ENCODE results near the gene PCDH9. TPM values are rescaled to one million over a fixed set of nuclear protein-coding genes. Genes with fewer than 3 reads are reported as not detected.
A peak's percentile ranks its signal among the peaks of the same experiment; 100 is the strongest.

PCDH9 gene
- total and polyA plus RNA-seq, 2 of the 4 experiments (the other 2 are of a cell fraction): 2.2 to 10.2 TPM

GRCh38 chr13:66532845-66533244, 697.3 kb downstream of the PCDH9 start:
- ChIA-PET CTCF (interaction anchor here (0.7 to 1.0 kb wide), 2 partner anchors 9 to 549 kb away, joined by 3 to 4 read pairs; no protein-coding TSS in a partner anchor), POLR2A (ENCODE audit: unreplicated experiment) (no interaction called here)
- Histone ChIP-seq H4K20me1 (ENCODE audit: insufficient read depth, low read length) (no peaks in the 10 kb centered on the region), H3K4me1 (ENCODE audit: control insufficient read depth, insufficient read depth, low read length) (peaks cover 8% of the 10 kb centered on the region; the same call in 1 of the 2 replicates), H3K27ac (ENCODE audit: insufficient read depth, low read length) (peak overlapping the region; percentile 42; the same call in 1 of the 2 replicates), H3K4me2 (ENCODE audit: low read depth, low read length) (no peak overlapping the region), H3K23ac (ENCODE audit: low read depth, low read length) (no peak overlapping the region; the same call in 1 of the 2 replicates), H2BK20ac (ENCODE audit: low read depth, low read length) (peak overlapping the region; percentile 92), H2AFZ (replicated peaks; ENCODE audit: low read length, poor library complexity) (peak overlapping the region; percentile 71), H3K36me3 (ENCODE audit: control insufficient read depth, insufficient read depth, low read length) (no peaks in the 10 kb centered on the region), H3K79me1 (ENCODE audit: low read depth in 1 of 2, low read length in 2 of 2) (no peaks in the 10 kb centered on the region), H3K9me3 (ENCODE audit: control insufficient read depth, insufficient read depth, low read length) (peaks cover 2% of the 10 kb centered on the region; the same call in 1 of the 2 replicates), H3K4me3 (ENCODE audit: insufficient read depth, low read depth, low read length) (no peak overlapping the region), H4K91ac (ENCODE audit: insufficient read depth, low read depth, low read length) (peak overlapping the region; percentile 84), H3K56ac (ENCODE audit: extremely low read depth, insufficient read depth, low read length) (no peak overlapping the region; the same call in 1 of the 2 replicates), H4K5ac (ENCODE audit: low read depth, low read length) (peak overlapping the region; percentile 88; the same call in 1 of the 2 replicates), H3K9me1 (ENCODE audit: insufficient read depth, low read length) (no peaks in the 10 kb centered on the region), H2BK120ac (ENCODE audit: low read depth, low read length) (peak overlapping the region; percentile 87), H3K9ac (ENCODE audit: low read depth, low read length) (no peak overlapping the region), H3K14ac (replicated peaks; ENCODE audit: low read depth, low read length) (peak overlapping the region; percentile 73; the same call in 1 of the 2 replicates), H4K8ac (ENCODE audit: low read depth in 2 of 2, low read length in 2 of 2) (peak overlapping the region; percentile 79 to 80; a peak in 3 of 4 replicates), H3K18ac (ENCODE audit: low read depth, low read length) (peak overlapping the region; percentile 92), H2BK5ac (ENCODE audit: low read depth, low read length, poor library complexity, severe bottlenecking) (peak overlapping the region; percentile 90), H2AK9ac (replicated peaks; ENCODE audit: low read depth, low read length, poor library complexity) (no peak overlapping the region), H2AK5ac (ENCODE audit: low read depth, low read length) (peak overlapping the region; percentile 74; the same call in 1 of the 2 replicates), H2BK15ac (ENCODE audit: low read depth, low read length) (peak overlapping the region; percentile 96; the same call in 2 of the 3 replicates), H3K27me3 (ENCODE audit: control insufficient read depth, insufficient read depth, low read length) (no peaks in the 10 kb centered on the region), H3K4ac (ENCODE audit: low read depth, low read length) (peak overlapping the region; percentile 76)
- in situ Hi-C loops (cut with MboI; ENCODE audit: low sequenced_read_pairs): no loop called here
- intact Hi-C loops (cut with micrococcal nuclease): no loop called here
- dilution Hi-C loops (cut with HindIII; ENCODE audit: low sequenced_read_pairs, unreplicated experiment): no loop called here
- DNase-seq: no peak
- no peak for TF ChIP-seq NFE2L2 (IDR thresholded peaks at IDR 0.05; ENCODE audit: low read depth, low read length)
- TF ChIP-seq RFX5 (IDR thresholded peaks at IDR 0.05; ENCODE audit: low read depth, low read length): no peak
- no peak for TF ChIP-seq CHD1 (IDR thresholded peaks at IDR 0.05; ENCODE audit: low read depth, low read length)
- TF ChIP-seq USF2 (IDR thresholded peaks at IDR 0.05; ENCODE audit: low read depth, low read length): no peak
- TF ChIP-seq FOS (IDR thresholded peaks at IDR 0.05; ENCODE audit: low read depth, low read length): no peak
- TF ChIP-seq MAFK (IDR thresholded peaks at IDR 0.05; ENCODE audit: low read depth, low read length): no peak
- no peak for TF ChIP-seq SMC3 (IDR thresholded peaks at IDR 0.05; ENCODE audit: low read depth, low read length)
- TF ChIP-seq ELK1 (IDR thresholded peaks at IDR 0.05; ENCODE audit: borderline replicate concordance, low read depth, low read length): no peak
- TF ChIP-seq POLR2A (IDR thresholded peaks at IDR 0.05; ENCODE audit: low read depth, low read length): no peak
- no peak for TF ChIP-seq CTCF (conservative IDR thresholded peaks at IDR 0.05; ENCODE audit: low read depth, low read length)
- TF ChIP-seq CEBPB (IDR thresholded peaks at IDR 0.05; ENCODE audit: low read depth, low read length): no peak
- TF ChIP-seq RAD21 (IDR thresholded peaks at IDR 0.05; ENCODE audit: low read length): no peak
- no peak for TF ChIP-seq BHLHE40 (IDR thresholded peaks at IDR 0.05; ENCODE audit: low read depth, low read length)
- no CpG with 5 or more reads among the region's 5 CpGs for WGBS, 2 experiments (ENCODE audit: extremely low coverage in 2 of 2, insufficient read length in 1 of 2)
- ATAC-seq (ENCODE audit: low read depth): no peak
- no TSS peak for BruUV-seq (replicated peaks)

All from IMR-90 (cell line).